ENCODE measurements around the gene MYL12B.

DNA sequence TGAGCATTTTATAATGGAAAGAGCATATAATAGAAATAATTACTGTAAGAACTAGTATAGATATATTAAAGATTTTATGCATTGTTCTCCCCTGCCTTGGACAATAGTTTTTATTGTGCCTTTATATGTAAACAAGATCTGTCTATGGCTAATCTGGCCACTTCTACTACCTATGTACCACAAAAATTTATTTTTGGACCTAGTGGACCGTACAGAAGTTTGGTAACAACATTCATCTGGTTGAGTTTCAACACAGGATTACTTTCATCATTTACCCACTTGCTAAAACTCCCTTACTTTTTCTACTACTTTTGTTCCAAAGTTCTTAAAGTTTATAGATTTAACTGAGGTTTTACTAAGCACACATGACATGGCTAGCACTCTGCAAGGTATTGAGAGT lies 28.9 kb upstream of the MYL12B start:
- TF ChIP-seq, protein P1, sequence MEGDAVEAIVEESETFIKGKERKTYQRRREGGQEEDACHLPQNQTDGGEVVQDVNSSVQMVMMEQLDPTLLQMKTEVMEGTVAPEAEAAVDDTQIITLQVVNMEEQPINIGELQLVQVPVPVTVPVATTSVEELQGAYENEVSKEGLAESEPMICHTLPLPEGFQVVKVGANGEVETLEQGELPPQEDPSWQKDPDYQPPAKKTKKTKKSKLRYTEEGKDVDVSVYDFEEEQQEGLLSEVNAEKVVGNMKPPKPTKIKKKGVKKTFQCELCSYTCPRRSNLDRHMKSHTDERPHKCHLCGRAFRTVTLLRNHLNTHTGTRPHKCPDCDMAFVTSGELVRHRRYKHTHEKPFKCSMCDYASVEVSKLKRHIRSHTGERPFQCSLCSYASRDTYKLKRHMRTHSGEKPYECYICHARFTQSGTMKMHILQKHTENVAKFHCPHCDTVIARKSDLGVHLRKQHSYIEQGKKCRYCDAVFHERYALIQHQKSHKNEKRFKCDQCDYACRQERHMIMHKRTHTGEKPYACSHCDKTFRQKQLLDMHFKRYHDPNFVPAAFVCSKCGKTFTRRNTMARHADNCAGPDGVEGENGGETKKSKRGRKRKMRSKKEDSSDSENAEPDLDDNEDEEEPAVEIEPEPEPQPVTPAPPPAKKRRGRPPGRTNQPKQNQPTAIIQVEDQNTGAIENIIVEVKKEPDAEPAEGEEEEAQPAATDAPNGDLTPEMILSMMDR (conservative IDR thresholded peaks at IDR 0.05; ENCODE audit: low read length): no peak
- no peak for TF ChIP-seq EZH2phosphoT487 (IDR thresholded peaks at IDR 0.05; ENCODE audit: borderline replicate concordance, low read depth, low read length)

Data from OCI-LY7 (cell line).